H1 (cell line): Measurements from ENCODE around the gene CNOT1. TPM values are rescaled to one million over a fixed set of nuclear protein-coding genes. Genes with fewer than 3 reads are reported as not detected.

ENCODE experiments used
- CTCF ChIA-PET: fragments of 300-600 bp; sonication (Branson Sonifier 250); formaldehyde crosslinking; loops from one replicate; lab custom pipeline; 2021; ENCODE audit not compliant: partially characterized antibody; lab: Charles Lee
- POLR2A ChIA-PET: fragments of 300-600 bp; sonication (Branson Sonifier 250); formaldehyde crosslinking; loops from one replicate; lab custom pipeline; 2021; ENCODE audit warnings: inconsistent platforms; ENCODE audit not compliant: partially characterized antibody; lab: Charles Lee
- DNase-seq, 2 experiments: peaks; one replicate each; pipeline versions ENCODE4 v3.0.0 to v3.0.0-alpha.2; 2010 to 2022; ENCODE audit warnings: low spot score in 2 of 2, low read depth in 1 of 2, mixed read lengths in 1 of 2
- FAIRE-seq: peaks from 2 replicates; lab custom pipeline; 2011; peaks lifted over from hg19 to GRCh38; lab: Jason Lieb, UNC
- H2AFZ ChIP-seq: 2 replicates; pipeline ENCODE4 v1.8.1; 2012; ENCODE audit warnings: low read length, inconsistent platforms
- H2AK5ac ChIP-seq: 2 replicates; pipeline ENCODE4 v1.6.1; 2013; ENCODE audit warnings: low read depth, low read length
- H2BK120ac ChIP-seq: replicated peaks from 2 replicates; pipeline ENCODE3; 2013; ENCODE audit warnings: low read depth, low read length, inconsistent platforms
- H2BK12ac ChIP-seq: 2 replicates; pipeline ENCODE4 v1.6.1; 2013; ENCODE audit warnings: low read depth, low read length
- H2BK15ac ChIP-seq: 2 replicates; pipeline ENCODE4 v1.6.1; 2013; ENCODE audit warnings: low read length
- H2BK20ac ChIP-seq: 2 replicates; pipeline ENCODE4 v1.6.1; 2013; ENCODE audit warnings: low read length
- H2BK5ac ChIP-seq: 2 replicates; pipeline ENCODE4 v1.6.1; 2013; ENCODE audit warnings: low read depth, low read length
- H3K14ac ChIP-seq: 2 replicates; pipeline ENCODE4 v1.6.1; 2013; ENCODE audit warnings: inconsistent platforms; ENCODE audit not compliant: insufficient read length
- H3K18ac ChIP-seq: 2 replicates; pipeline ENCODE4 v1.6.1; 2013; ENCODE audit warnings: low read length; ENCODE audit errors: extremely low read depth
- H3K23ac ChIP-seq: 2 replicates; pipeline ENCODE4 v1.6.1; 2013; ENCODE audit warnings: inconsistent platforms; ENCODE audit not compliant: insufficient read length
- H3K23me2 ChIP-seq: 2 replicates; pipeline ENCODE4 v1.6.1; 2013; ENCODE audit warnings: low read depth, low read length
- H3K27ac ChIP-seq: 2 replicates; pipeline ENCODE4 v1.6.1; 2011; ENCODE audit warnings: low read depth, low read length, inconsistent platforms
- H3K27me3 ChIP-seq, 4 experiments: replicated peaks in 1 of 4; 1 replicate in 1 of 4; 2 replicates in 3 of 4; pipeline versions ENCODE4 v1.6.1 to v1.8.1; 2011 to 2013; ENCODE audit warnings: low read length in 3 of 4, mild to moderate bottlenecking in 3 of 4, inconsistent platforms in 2 of 4, mixed read lengths in 2 of 4, moderate library complexity in 1 of 4; ENCODE audit not compliant: control insufficient read depth in 3 of 4, insufficient read depth in 3 of 4; ENCODE audit errors: extremely low read depth in 1 of 4
- H3K36me3 ChIP-seq, 4 experiments: 2 replicates each; pipeline versions ENCODE4 v1.6.1 to v1.8.1; 2011 to 2013; ENCODE audit warnings: mild to moderate bottlenecking in 4 of 4, low read length in 3 of 4, moderate library complexity in 2 of 4, control low read depth in 1 of 4, inconsistent platforms in 1 of 4; ENCODE audit not compliant: insufficient read depth in 4 of 4, control insufficient read depth in 2 of 4
- H3K4ac ChIP-seq: replicated peaks from 2 replicates; pipeline ENCODE3; 2013; ENCODE audit warnings: low read length, low read depth, mixed read lengths, inconsistent platforms; ENCODE audit not compliant: insufficient read length
- H3K4me1 ChIP-seq, 4 experiments: replicated peaks in 1 of 4; 1 replicate in 1 of 4; 2 replicates in 3 of 4; pipeline versions ENCODE4 v1.6.1 to v1.8.1; 2011 to 2013; ENCODE audit warnings: low read length in 3 of 4, inconsistent platforms in 2 of 4, mixed read lengths in 1 of 4; ENCODE audit not compliant: insufficient read depth in 4 of 4, control insufficient read depth in 3 of 4
- H3K4me2 ChIP-seq, 2 experiments: 2 replicates each; pipeline versions ENCODE4 v1.6.1 to v1.8.1; 2011 to 2013; ENCODE audit warnings: low read depth in 2 of 2, low read length in 2 of 2, control low read depth in 1 of 2, inconsistent platforms in 1 of 2, mild to moderate bottlenecking in 1 of 2; ENCODE audit not compliant: insufficient read depth in 1 of 2
- H3K4me3 ChIP-seq, 4 experiments: fragments of 200-600, 300-600 bp in 1 of 4; sonication (generic), shearing (Covaris generic), sonication (Bioruptor Twin) in 1 of 4; 2 replicates each; pipeline versions ENCODE4 v1.5.1 to v1.8.1; 2011 to 2016; ENCODE audit warnings: low read length in 4 of 4, low read depth in 3 of 4, control low read depth in 2 of 4, inconsistent platforms in 2 of 4, mild to moderate bottlenecking in 2 of 4, mixed read lengths in 1 of 4, moderate library complexity in 1 of 4; ENCODE audit not compliant: insufficient read depth in 2 of 4; ENCODE audit errors: extremely low read depth in 1 of 4
- H3K56ac ChIP-seq: replicated peaks from 2 replicates; pipeline ENCODE3; 2013; ENCODE audit warnings: low read depth, mild to moderate bottlenecking, mixed read lengths, low read length, inconsistent platforms; ENCODE audit not compliant: insufficient read length
- H3K79me1 ChIP-seq: 2 replicates; pipeline ENCODE4 v1.6.1; 2013; ENCODE audit warnings: low read depth, low read length, control low read depth
- H3K79me2 ChIP-seq, 2 experiments: 2 replicates each; pipeline versions ENCODE4 v1.6.1 to v1.8.1; 2012 to 2013; ENCODE audit warnings: low read length in 2 of 2, mild to moderate bottlenecking in 2 of 2, inconsistent platforms in 1 of 2; ENCODE audit not compliant: insufficient read depth in 2 of 2, control insufficient read depth in 1 of 2
- H3K9ac ChIP-seq, 4 experiments: replicated peaks in 1 of 4; 1 replicate in 1 of 4; 2 replicates in 3 of 4; pipeline versions ENCODE4 v1.6.1 to v1.8.1; 2011 to 2013; ENCODE audit warnings: low read depth in 3 of 4, low read length in 3 of 4, control low read depth in 2 of 4, mild to moderate bottlenecking in 2 of 4, moderate library complexity in 2 of 4, inconsistent platforms in 1 of 4; ENCODE audit errors: extremely low read depth in 1 of 4
- H3K9me3 ChIP-seq, 2 experiments: 2 replicates each; pipeline versions ENCODE4 v1.6.1 to v1.8.1; 2012 to 2013; ENCODE audit warnings: mild to moderate bottlenecking in 2 of 2, moderate library complexity in 2 of 2, control low read depth in 1 of 2, inconsistent platforms in 1 of 2, low read depth in 1 of 2, low read length in 1 of 2, mixed read lengths in 1 of 2; ENCODE audit not compliant: insufficient read depth in 2 of 2
- H4K20me1 ChIP-seq, 2 experiments: replicated peaks in 1 of 2; 2 replicates each; pipeline versions ENCODE3 to v1.8.1; 2011 to 2013; ENCODE audit warnings: inconsistent platforms in 2 of 2, low read length in 2 of 2, mild to moderate bottlenecking in 1 of 2; ENCODE audit not compliant: insufficient read depth in 2 of 2, control insufficient read depth in 1 of 2
- H4K5ac ChIP-seq: 2 replicates; pipeline ENCODE4 v1.6.1; 2013; ENCODE audit warnings: low read length, low read depth, mixed read lengths, inconsistent platforms; ENCODE audit not compliant: insufficient read length
- H4K8ac ChIP-seq: 2 replicates; pipeline ENCODE4 v1.8.0; 2013; ENCODE audit warnings: mild to moderate bottlenecking, moderate library complexity, low read length, inconsistent platforms; ENCODE audit not compliant: insufficient read depth; ENCODE audit errors: extremely low read depth
- H4K91ac ChIP-seq: replicated peaks from 2 replicates; pipeline ENCODE3; 2013; ENCODE audit warnings: low read length, mixed read lengths, inconsistent platforms; ENCODE audit not compliant: insufficient read length
- CHD2 ChIP-seq: IDR thresholded peaks from 2 replicates; pipeline ENCODE4 v1.6.1; 2012; ENCODE audit warnings: low read length, improper control_type of control experiment
- KDM4A ChIP-seq: IDR thresholded peaks from one replicate; pipeline ENCODE4 v1.7.1; 2012; ENCODE audit warnings: low read depth, mild to moderate bottlenecking, moderate library complexity, low read length, inconsistent platforms; ENCODE audit not compliant: severe bottlenecking
- MAFK ChIP-seq: IDR thresholded peaks from 2 replicates; pipeline ENCODE4 v1.6.1; 2012; ENCODE audit warnings: low read depth, mild to moderate bottlenecking, improper control_type of control experiment, low read length
- MAX ChIP-seq: IDR thresholded peaks from 2 replicates; pipeline ENCODE4 v1.6.1; 2012; ENCODE audit warnings: inconsistent platforms
- POLR2A ChIP-seq, 2 experiments: IDR thresholded peaks; 1 replicate in 1 of 2; 2 replicates in 1 of 2; pipeline ENCODE4 v1.6.1; 2011; ENCODE audit warnings: low read depth in 2 of 2, low read length in 2 of 2, mild to moderate bottlenecking in 2 of 2; ENCODE audit errors: control extremely low read depth in 1 of 2
- POLR2AphosphoS5 ChIP-seq: IDR thresholded peaks from 2 replicates; pipeline ENCODE4 v1.6.1; 2011; ENCODE audit warnings: low read depth, low read length
- SAP30 ChIP-seq: fragments of 300-600 bp; sonication (generic); IDR thresholded peaks from 2 replicates; pipeline ENCODE4 v1.7.1; 2012; ENCODE audit warnings: low read length, moderate library complexity, mild to moderate bottlenecking, inconsistent platforms; ENCODE audit not compliant: insufficient read depth, insufficient replicate concordance
- SIN3A ChIP-seq, 2 experiments: IDR thresholded peaks in 1 of 2; conservative IDR thresholded peaks in 1 of 2; 2 replicates each; pipeline ENCODE4 v1.6.1; 2011 to 2012; ENCODE audit warnings: low read length in 2 of 2, improper control_type of control experiment in 1 of 2, low read depth in 1 of 2, mild to moderate bottlenecking in 1 of 2
- SP1 ChIP-seq: IDR thresholded peaks from 2 replicates; pipeline ENCODE4 v1.6.1; 2011; ENCODE audit warnings: low read depth, low read length
- SUZ12 ChIP-seq: fragments of 200-600 bp; sonication (generic); IDR thresholded peaks from 2 replicates; pipeline ENCODE4 v1.6.1; 2012; ENCODE audit warnings: mild to moderate bottlenecking, inconsistent platforms, low read length, moderate library complexity, mixed read lengths
- TEAD4 ChIP-seq: IDR thresholded peaks from 2 replicates; pipeline ENCODE4 v1.6.1; 2012; ENCODE audit warnings: low read depth, low read length, inconsistent platforms, mixed read lengths
- WGBS, 2 experiments: shearing (Covaris generic) in 1 of 2; methylation state at CpG; one replicate each; pipeline versions ENCODE4 v1.1.6 to v1.1.7; 2013 to 2015; ENCODE audit warnings: low lambda C conversion rate in 2 of 2, mixed read lengths in 2 of 2, inconsistent platforms in 1 of 2, low coverage in 1 of 2, missing lambda C conversion rate in 1 of 2; ENCODE audit not compliant: insufficient replicate concordance in 2 of 2, insufficient coverage in 1 of 2, insufficient read length in 1 of 2; ENCODE audit errors: extremely low coverage in 1 of 2, missing lambda C conversion rate in 1 of 2; 5-methylcytosine and 5-hydroxymethylcytosine counted together
- polyA plus RNA-seq, 7 experiments: library from polyadenylated mRNA; depleted of rRNA in 3 of 7; stranded (reverse) in 5 of 7; unstranded in 2 of 7; fragments of >200 nt in 5 of 7; fragments of 200-250 nt in 2 of 7; gene quantifications; 1 replicate in 5 of 7; 2 replicates in 1 of 7; 4 replicates in 1 of 7; pipeline versions ENCODE4 v1.2.1 to v1.2.3, GENCODE V29; 2011 to 2013; ENCODE audit warnings: missing spikeins in 2 of 7, mixed read lengths in 2 of 7
- total RNA-seq: library from RNA; stranded (reverse); fragmentation: NEBNext Ultra II Directional; extraction: Animal tissue kit (Norgen Biotek cat#: 25700); gene quantifications from 2 replicates; pipeline ENCODE4 v1.2.1, GENCODE V29; 2021

CNOT1 gene
- total and polyA plus RNA-seq, 2 of the 8 experiments (the other 6 are each of a cell fraction or from before 2014, with no cell fraction given) = 306 to 319 TPM

- Histone ChIP-seq H3K18ac (no peak within 1 kb of the TSS; the same call in 1 of the 2 replicates), H3K79me2 (no peaks in the 10 kb centered on the region), H3K4me2 (peak within 1 kb of the TSS; percentile 79 to 99), H3K4me1 (peaks cover 0 to 33% (median 23%) of the 10 kb centered on the region in 4 experiments; a peak in 6 of 7 replicates), H3K4me3 (peak within 1 kb of the TSS; percentile 41 to 81 (median 70)), H4K8ac (peak within 1 kb of the TSS; percentile 7; the same call in 1 of the 2 replicates), H2BK15ac (0 out of 2 replicates have a peak within 1 kb of the TSS, but pooled peaks have one; percentile 90), H2BK120ac (no peak within 1 kb of the TSS), H3K23me2 (peaks cover 20% of the 10 kb centered on the region), H3K14ac (no peak within 1 kb of the TSS), H3K9me3 (no peaks in the 10 kb centered on the region), H3K23ac (no peak within 1 kb of the TSS), H3K56ac (no peak within 1 kb of the TSS), H3K4ac (peak within 1 kb of the TSS; percentile 75), H2AK5ac (no peak within 1 kb of the TSS; the same call in 1 of the 2 replicates), H2BK20ac (no peak within 1 kb of the TSS), H2BK12ac (peak within 1 kb of the TSS; percentile 76; the same call in 1 of the 2 replicates), H3K36me3 (no peaks in the 10 kb centered on the region), H3K27ac (no peak within 1 kb of the TSS), H4K20me1 (peaks cover 0 to 3% of the 10 kb centered on the region in 2 experiments), H2AFZ (peak within 1 kb of the TSS; percentile 81; the same call in 1 of the 2 replicates), H3K79me1 (no peaks in the 10 kb centered on the region), H3K9ac (peak within 1 kb of the TSS in 3 of 4 experiments; percentile 36 to 60 (median 59); a peak in 6 of 7 replicates), H4K91ac (peak within 1 kb of the TSS; percentile 48), H3K27me3 (peaks cover 0 to 8% (median 6%) of the 10 kb centered on the region in 4 experiments; a peak in 4 of 7 replicates), H4K5ac (peak within 1 kb of the TSS; percentile 33), H2BK5ac (no peak within 1 kb of the TSS)
- CTCF ChIA-PET = interaction anchor here (0.5 to 2.2 kb wide), 11 partner anchors 9 to 163 kb away, joined by 3 to 9 read pairs (median 4); no protein-coding TSS in a partner anchor
- DNase-seq (peak; percentile 73 to 81), FAIRE-seq (peak; percentile 60)
- POLR2A ChIA-PET = interaction anchor here (0.9 to 1.5 kb wide), 4 partner anchors 12 to 372 kb away, joined by 3 to 5 read pairs (median 4); no protein-coding TSS in a partner anchor
- WGBS, 2 experiments = 28% methylated on average over 23 of the region's 24 CpGs; no CpG with 5 or more reads in 1 of the 2 experiments
- TF ChIP-seq SUZ12 = no peak
- no peak for TF ChIP-seq MAX
- TF ChIP-seq MAFK = no peak
- peak in 1 of 2 experiments; percentile 74; a peak in 2 of 3 replicates for TF ChIP-seq POLR2A (IDR thresholded peaks at IDR 0.05; ENCODE audit: control extremely low read depth in 1 of 2, low read depth in 2 of 2, low read length in 2 of 2)
- TF ChIP-seq SP1 = peak; percentile 76; the same call in 1 of the 2 replicates
- no peak for TF ChIP-seq SIN3A (conservative IDR thresholded peaks at IDR 0.05 in 1 of 2, IDR thresholded peaks at IDR 0.05 in 1 of 2; ENCODE audit: low read depth in 1 of 2, low read length in 2 of 2)
- TF ChIP-seq POLR2AphosphoS5 = 0 out of 2 replicates have a peak, but pooled peaks have one; percentile 35
- no peak for TF ChIP-seq SAP30
- TF ChIP-seq CHD2 = 0 out of 2 replicates have a peak, but pooled peaks have one; percentile 31
- TF ChIP-seq TEAD4 = no peak
- TF ChIP-seq KDM4A = peak; percentile 33
Observed at GRCh38 chr16:58499615-58500351, 129.8 kb downstream of the CNOT1 start, which contains the start of gene NDRG4. TSS of gene NDRG4 (plus strand) at chr16:58500143. CDS start at chr16:58500249, 106 bp downstream.
